ENCODE data around the gene WDR82. TPM values are rescaled to one million over a fixed set of nuclear protein-coding genes. Genes with fewer than 3 reads are reported as not detected.

WDR82 gene
- total and polyA plus RNA-seq, 10 of the 15 experiments (the other 5 are each of a cell fraction or from before 2014, with no cell fraction given): 10.1 to 82.4 (median 48.7) TPM

DNA sequence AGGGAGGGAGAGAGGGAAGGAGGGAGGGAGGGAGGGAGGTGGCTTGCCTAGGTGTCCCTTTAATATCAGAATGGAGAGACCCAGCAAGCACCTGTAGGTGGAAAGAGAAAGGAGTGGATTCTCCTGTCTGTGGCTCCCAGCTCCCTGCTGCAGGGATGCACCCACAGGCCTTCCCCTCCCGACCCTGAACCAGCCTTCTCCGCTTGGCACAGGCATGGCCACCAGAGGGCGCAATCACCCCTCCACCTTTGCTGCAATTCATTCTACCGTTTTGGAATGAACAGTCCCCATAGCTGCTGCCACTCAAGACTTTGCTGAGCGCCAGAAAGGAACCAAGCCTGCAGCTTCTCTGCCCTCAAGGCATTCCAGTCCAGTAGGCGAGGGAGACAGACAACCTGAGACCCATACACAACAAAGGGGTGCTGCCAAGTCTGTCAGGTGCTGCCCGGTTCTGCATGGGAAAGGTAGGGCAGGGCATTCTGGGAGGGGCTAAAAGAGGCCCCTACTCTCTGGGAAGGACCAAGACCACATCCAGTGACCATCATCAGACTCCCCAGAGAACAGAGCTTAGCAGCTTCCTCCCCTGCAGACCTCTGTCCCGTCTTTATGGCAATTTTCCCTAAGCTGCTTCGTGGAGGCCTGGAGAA is 57.9 kb downstream of the WDR82 start (continued):
- TF ChIP-seq ZBTB40 (IDR thresholded peaks at IDR 0.05; ENCODE audit: borderline replicate concordance) (no peak), IKZF2 (IDR thresholded peaks at IDR 0.05) (0 out of 4 replicates have a peak, but pooled peaks of 1 of the 2 experiments have one; percentile 9), RB1 (IDR thresholded peaks at IDR 0.05; ENCODE audit: borderline replicate concordance) (0 out of 2 replicates have a peak, but pooled peaks have one; percentile 31), FOXM1 (IDR thresholded peaks at IDR 0.05; ENCODE audit: low read depth, low read length) (no peak), HDGF (IDR thresholded peaks at IDR 0.05) (0 out of 2 replicates have a peak, but pooled peaks have one; percentile 47)
- TF ChIP-seq, protein P1, sequence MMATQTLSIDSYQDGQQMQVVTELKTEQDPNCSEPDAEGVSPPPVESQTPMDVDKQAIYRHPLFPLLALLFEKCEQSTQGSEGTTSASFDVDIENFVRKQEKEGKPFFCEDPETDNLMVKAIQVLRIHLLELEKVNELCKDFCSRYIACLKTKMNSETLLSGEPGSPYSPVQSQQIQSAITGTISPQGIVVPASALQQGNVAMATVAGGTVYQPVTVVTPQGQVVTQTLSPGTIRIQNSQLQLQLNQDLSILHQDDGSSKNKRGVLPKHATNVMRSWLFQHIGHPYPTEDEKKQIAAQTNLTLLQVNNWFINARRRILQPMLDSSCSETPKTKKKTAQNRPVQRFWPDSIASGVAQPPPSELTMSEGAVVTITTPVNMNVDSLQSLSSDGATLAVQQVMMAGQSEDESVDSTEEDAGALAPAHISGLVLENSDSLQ (IDR thresholded peaks at IDR 0.05): peak; percentile 96
